H9 (cell line): ENCODE measurements around the gene TMIE. TPM values are rescaled to one million over a fixed set of nuclear protein-coding genes. Genes with fewer than 3 reads are reported as not detected.
A peak's percentile ranks its signal among the peaks of the same experiment; 100 is the strongest.

Source experiments
- DNase-seq: peaks from one replicate; pipeline ENCODE4 v3.0.0-alpha.2; 2017
- H2AFZ ChIP-seq: one replicate; pipeline ENCODE4 v1.6.1; 2013; ENCODE audit warnings: mild to moderate bottlenecking, low read length, control low read depth, moderate library complexity
- H2AK5ac ChIP-seq: 2 replicates; pipeline ENCODE4 v1.6.1; 2013; ENCODE audit warnings: low read length, control low read depth, mixed read lengths; ENCODE audit not compliant: insufficient read length
- H2BK120ac ChIP-seq: one replicate; pipeline ENCODE4 v1.6.1; 2013; ENCODE audit warnings: low read depth, mild to moderate bottlenecking, low read length, control low read depth, inconsistent platforms; ENCODE audit not compliant: poor library complexity, severe bottlenecking
- H2BK12ac ChIP-seq: 2 replicates; pipeline ENCODE4 v1.6.1; 2013; ENCODE audit warnings: low read length, control low read depth, mixed read lengths, low read depth; ENCODE audit not compliant: insufficient read length
- H2BK15ac ChIP-seq: 2 replicates; pipeline ENCODE4 v1.6.1; 2013; ENCODE audit warnings: low read depth, low read length, control low read depth
- H2BK20ac ChIP-seq: one replicate; pipeline ENCODE4 v1.6.1; 2013; ENCODE audit warnings: low read depth, mild to moderate bottlenecking, low read length, control low read depth, inconsistent platforms; ENCODE audit not compliant: poor library complexity, severe bottlenecking
- H2BK5ac ChIP-seq: 2 replicates; pipeline ENCODE4 v1.6.1; 2013; ENCODE audit warnings: low read length, control low read depth, mixed read lengths; ENCODE audit not compliant: insufficient read length
- H3K14ac ChIP-seq: 2 replicates; pipeline ENCODE4 v1.6.1; 2013; ENCODE audit warnings: low read length, control low read depth; ENCODE audit not compliant: insufficient read depth
- H3K18ac ChIP-seq: 2 replicates; pipeline ENCODE4 v1.6.1; 2013; ENCODE audit warnings: low read depth, mild to moderate bottlenecking, mixed read lengths, low read length, control low read depth; ENCODE audit not compliant: insufficient read length
- H3K23ac ChIP-seq: 2 replicates; pipeline ENCODE4 v1.6.1; 2013; ENCODE audit warnings: low read length, control low read depth, mixed read lengths, low read depth; ENCODE audit not compliant: insufficient read length
- H3K23me2 ChIP-seq: 2 replicates; pipeline ENCODE4 v1.6.1; 2013; ENCODE audit warnings: low read depth, mild to moderate bottlenecking, mixed read lengths, low read length, control low read depth; ENCODE audit not compliant: insufficient read length, poor library complexity, severe bottlenecking
- H3K27ac ChIP-seq: 2 replicates; pipeline ENCODE4 v1.5.1; 2013; ENCODE audit warnings: low read length, control low read depth, mixed read lengths, low read depth; ENCODE audit not compliant: insufficient read length
- H3K27me3 ChIP-seq: 2 replicates; pipeline ENCODE4 v1.6.1; 2013; ENCODE audit warnings: low read length, control low read depth, inconsistent platforms; ENCODE audit not compliant: insufficient read depth
- H3K4ac ChIP-seq: 2 replicates; pipeline ENCODE4 v1.6.1; 2013; ENCODE audit warnings: low read depth, mild to moderate bottlenecking, control low read depth, inconsistent platforms, low read length, moderate library complexity
- H3K4me1 ChIP-seq: 2 replicates; pipeline ENCODE4 v1.6.1; 2013; ENCODE audit warnings: low read length, control low read depth, inconsistent platforms; ENCODE audit not compliant: insufficient read depth
- H3K4me2 ChIP-seq: 2 replicates; pipeline ENCODE4 v1.6.1; 2013; ENCODE audit warnings: low read length, control low read depth, mixed read lengths; ENCODE audit not compliant: insufficient read length, insufficient read depth
- H3K56ac ChIP-seq: 2 replicates; pipeline ENCODE4 v1.6.1; 2013; ENCODE audit warnings: low read depth, mild to moderate bottlenecking, mixed read lengths, low read length, control low read depth; ENCODE audit not compliant: insufficient read length
- H3K79me1 ChIP-seq: 2 replicates; pipeline ENCODE4 v1.6.1; 2013; ENCODE audit warnings: low read depth, mild to moderate bottlenecking, moderate library complexity, low read length, control low read depth, inconsistent platforms; ENCODE audit not compliant: insufficient read depth, poor library complexity, severe bottlenecking
- H3K79me2 ChIP-seq: 2 replicates; pipeline ENCODE4 v1.6.1; 2013; ENCODE audit warnings: low read length, control low read depth, inconsistent platforms; ENCODE audit not compliant: insufficient read depth
- H3K9ac ChIP-seq: 2 replicates; pipeline ENCODE4 v1.6.1; 2013; ENCODE audit warnings: low read length, control low read depth, mixed read lengths; ENCODE audit not compliant: insufficient read length; ENCODE audit errors: extremely low read depth
- H3K9me3 ChIP-seq: one replicate; pipeline ENCODE4 v1.6.1; 2013; ENCODE audit warnings: low read depth, low read length, inconsistent platforms; ENCODE audit not compliant: control insufficient read depth
- H3T11ph ChIP-seq: one replicate; pipeline ENCODE4 v1.6.1; 2013; ENCODE audit warnings: mild to moderate bottlenecking, low read length, control low read depth, inconsistent platforms
- H4K20me1 ChIP-seq: one replicate; pipeline ENCODE4 v1.6.1; 2013; ENCODE audit not compliant: control insufficient read depth, insufficient read length, insufficient read depth
- H4K5ac ChIP-seq: 2 replicates; pipeline ENCODE4 v1.6.1; 2013; ENCODE audit warnings: low read depth, mild to moderate bottlenecking, mixed read lengths, low read length, control low read depth; ENCODE audit not compliant: insufficient read length
- H4K8ac ChIP-seq: replicated peaks from 2 replicates; pipeline ENCODE4 v1.6.1; 2013; ENCODE audit warnings: low read length, control low read depth, mixed read lengths, low read depth; ENCODE audit not compliant: insufficient read length
- H4K91ac ChIP-seq: 2 replicates; pipeline ENCODE4 v1.6.1; 2013; ENCODE audit warnings: low read depth, mild to moderate bottlenecking, moderate library complexity, mixed read lengths, low read length, control low read depth; ENCODE audit not compliant: insufficient read length
- H3K27ac Mint-ChIP-seq, 3 experiments: 2 replicates in 2 of 3; 3 replicates in 1 of 3; pipeline ENCODE4 v1.8.0; 2020 to 2021; ENCODE audit warnings: mixed read lengths in 3 of 3, mild to moderate bottlenecking in 1 of 3, moderate library complexity in 1 of 3
- H3K27me3 Mint-ChIP-seq: 2 replicates; pipeline ENCODE4 v1.8.0; 2021; ENCODE audit warnings: low read depth, mild to moderate bottlenecking, moderate library complexity, mixed read lengths
- H3K36me3 Mint-ChIP-seq, 3 experiments: 2 replicates in 2 of 3; 3 replicates in 1 of 3; pipeline ENCODE4 v1.8.0; 2020 to 2021; ENCODE audit warnings: low read depth in 3 of 3, mixed read lengths in 3 of 3; ENCODE audit not compliant: insufficient read depth in 1 of 3
- H3K4me1 Mint-ChIP-seq, 2 experiments: 2 replicates each; pipeline ENCODE4 v1.8.0; 2020; ENCODE audit warnings: mixed read lengths in 2 of 2
- H3K4me3 Mint-ChIP-seq, 2 experiments: 2 replicates in 1 of 2; 3 replicates in 1 of 2; pipeline ENCODE4 v1.8.0; 2020 to 2021; ENCODE audit warnings: mild to moderate bottlenecking in 2 of 2, mixed read lengths in 2 of 2, moderate library complexity in 1 of 2
- H3K9me3 Mint-ChIP-seq, 2 experiments: 2 replicates in 1 of 2; 3 replicates in 1 of 2; pipeline ENCODE4 v1.8.0; 2020; ENCODE audit warnings: mild to moderate bottlenecking in 2 of 2, mixed read lengths in 2 of 2, moderate library complexity in 1 of 2
- CTCF ChIP-seq: fragments of 200-600 bp; sonication (generic); conservative IDR thresholded peaks from 3 replicates; pipeline ENCODE4 v1.8.0; 2021; ENCODE audit warnings: antibody characterized with exemption, mild to moderate bottlenecking
- WGBS: extraction: QIAGEN DNeasy Blood & Tissue Kit; methylation state at CpG from one replicate; pipeline ENCODE4 v1.1.7; 2013; ENCODE audit warnings: missing lambda C conversion rate, low lambda C conversion rate, mixed read lengths; ENCODE audit not compliant: insufficient read length; ENCODE audit errors: extremely low coverage; 5-methylcytosine and 5-hydroxymethylcytosine counted together
- total RNA-seq: library from RNA; stranded (reverse); gene quantifications from 2 replicates; pipeline ENCODE4 v1.2.1, GENCODE V29; 2021

Gene TMIE
- total RNA-seq, 1 experiment from 2014 or later: 0.63 TPM

GRCh38 chr3:46706771-46707582 lies 5.8 kb downstream of the TMIE start:
- WGBS: no CpG with 5 or more reads among the region's 13 CpGs
- H3K4me2 ChIP-seq: no peak overlapping the region
- H3K27me3 Mint-ChIP-seq: peaks cover 20% of the 10 kb centered on the region

More at GRCh38 chr3:46706771-46707582, 5.8 kb downstream of the TMIE start:
- H3K79me2 ChIP-seq: no peaks in the 10 kb centered on the region
- DNase-seq: no peak
- H3K27ac ChIP-seq: no peak overlapping the region
- no peak overlapping the region for H3K27ac Mint-ChIP-seq
- no peak overlapping the region for H3T11ph ChIP-seq
- H2BK15ac ChIP-seq: no peak overlapping the region
- no peak overlapping the region for H4K91ac ChIP-seq
- H2BK120ac ChIP-seq: no peak overlapping the region
- H4K8ac ChIP-seq: no peak overlapping the region
- H4K5ac ChIP-seq: no peak overlapping the region
- H2BK5ac ChIP-seq: no peak overlapping the region
- no peaks in the 10 kb centered on the region for H3K23me2 ChIP-seq
- TF ChIP-seq CTCF: peak; percentile 42; the same call in 2 of the 3 replicates
- H3K23ac ChIP-seq: no peak overlapping the region
- H3K36me3 Mint-ChIP-seq: no peaks in the 10 kb centered on the region
- H2BK20ac ChIP-seq: no peak overlapping the region
- H3K4me3 Mint-ChIP-seq: no peak overlapping the region
- no peaks in the 10 kb centered on the region for H3K9me3 ChIP-seq
- no peaks in the 10 kb centered on the region for H3K79me1 ChIP-seq
- H4K20me1 ChIP-seq: no peaks in the 10 kb centered on the region
- peaks cover 13 to 17% of the 10 kb centered on the region in 2 experiments for H3K4me1 Mint-ChIP-seq
- H3K4ac ChIP-seq: no peak overlapping the region
- no peak overlapping the region for H3K9ac ChIP-seq
- no peak overlapping the region for H2BK12ac ChIP-seq
- H3K56ac ChIP-seq: no peak overlapping the region
- no peak overlapping the region for H3K18ac ChIP-seq
- H3K27me3 ChIP-seq: peaks cover 3% of the 10 kb centered on the region; the same call in 1 of the 2 replicates
- H3K14ac ChIP-seq: no peak overlapping the region
- H3K9me3 Mint-ChIP-seq: no peaks in the 10 kb centered on the region
- no peaks in the 10 kb centered on the region for H3K4me1 ChIP-seq
- H2AFZ ChIP-seq: no peak overlapping the region
- no peak overlapping the region for H2AK5ac ChIP-seq
